ENCODE data around the gene INHBB.
A peak's percentile ranks its signal among the peaks of the same experiment; 100 is the strongest.

The INHBB gene

GRCh38 chr2:120343433-120344105 is 2.4 kb upstream of the INHBB start:
- DNase-seq = peak; percentile 69

GRCh38 chr2:120344214-120344975 is 1.5 kb upstream of the INHBB start:
- peak; percentile 64 for DNase-seq

- peak; percentile 64 for DNase-seq
These were observed 857 bp upstream of the INHBB start for GRCh38 chr2:120344976-120345581.

GRCh38 chr2:120345608-120346007 is 328 bp upstream of the INHBB start:
- DNase-seq = no peak

GRCh38 chr2:120346667-120347358 is 877 bp downstream of the INHBB start:
- DNase-seq = peak; percentile 64

- peak; percentile 40 for DNase-seq
These were observed 1.6 kb downstream of the INHBB start for GRCh38 chr2:120347396-120348060.

- peak; percentile 67 for DNase-seq
These were observed 2.3 kb downstream of the INHBB start for GRCh38 chr2:120348134-120348736.

GRCh38 chr2:120348737-120349439 is 3.0 kb downstream of the INHBB start:
- DNase-seq = no peak

GRCh38 chr2:120349440-120349921 is 3.5 kb downstream of the INHBB start:
- no peak for DNase-seq

GRCh38 chr2:120350080-120350479 is 4.1 kb downstream of the INHBB start:
- no peak for DNase-seq

GRCh38 chr2:120350801-120351320 is 4.9 kb downstream of the INHBB start:
- DNase-seq = no peak

- no peak for DNase-seq
These were observed 7.0 kb downstream of the INHBB start for GRCh38 chr2:120352696-120353590.

- DNase-seq = no peak
These were observed 7.6 kb downstream of the INHBB start for GRCh38 chr2:120353591-120353898.

- DNase-seq = no peak
These were observed 8.0 kb downstream of the INHBB start for GRCh38 chr2:120353931-120354330.

- no peak for DNase-seq
These were observed 8.5 kb downstream of the INHBB start for GRCh38 chr2:120354467-120354866.

GRCh38 chr2:120354935-120355779 is 9.2 kb downstream of the INHBB start:
- no peak for DNase-seq

GRCh38 chr2:120355780-120356266 is 9.9 kb downstream of the INHBB start:
- no peak for DNase-seq

GRCh38 chr2:120357768-120358167 is 11.8 kb downstream of the INHBB start:
- no peak for DNase-seq

Data from NCI-H69 (cell line).